ENCODE results near the gene PIP5K1C. TPM values are rescaled to one million over a fixed set of nuclear protein-coding genes. Genes with fewer than 3 reads are reported as not detected.

PIP5K1C gene
- total and polyA plus RNA-seq, 10 donors = 6.2 to 41.9 (median 33.9) TPM

DNA sequence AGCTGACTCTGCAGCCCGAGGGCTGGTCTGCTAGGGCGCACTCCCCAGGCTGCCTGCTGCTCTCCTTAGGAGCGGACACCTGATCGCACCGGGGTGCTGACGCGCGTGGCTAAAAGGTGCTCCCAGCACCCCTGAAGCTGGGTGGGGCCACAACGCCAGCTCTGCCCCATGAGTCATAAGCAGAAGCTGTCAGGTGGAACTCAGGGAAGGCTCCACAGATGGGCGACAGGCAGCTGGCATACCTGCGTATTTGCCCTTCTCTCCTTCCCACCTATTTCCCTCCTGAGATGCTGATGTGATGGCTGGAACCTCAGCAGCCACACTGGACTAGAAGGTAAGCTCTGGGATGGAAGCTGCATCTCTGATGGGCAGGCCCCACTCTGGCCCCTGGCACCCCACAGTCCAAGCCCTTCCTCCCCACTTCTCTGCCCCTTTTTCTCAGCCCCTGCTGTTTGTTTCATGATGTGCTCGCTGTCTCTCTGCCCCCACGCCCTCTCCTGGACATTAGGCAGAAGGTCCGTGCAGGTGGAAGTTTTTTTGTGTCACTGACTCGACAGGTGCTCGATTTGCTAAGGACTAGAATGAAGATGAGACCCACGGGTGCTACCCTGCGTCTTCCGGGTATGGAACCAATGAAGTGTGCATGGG, 43.4 kb downstream of the PIP5K1C start:
- peaks cover 0 to 41% (median 13%) of the 10 kb centered on the region in 6 donors for H3K4me1 ChIP-seq
- no peak for DNase-seq
- peaks cover 0 to 100% (median 70%) of the 10 kb centered on the region in 6 donors for H3K36me3 ChIP-seq
- H3K27ac ChIP-seq = peak overlapping the region in 1 of 8 donors; percentile 36
- peaks cover 0 to 4% (median 0%) of the 10 kb centered on the region in 8 donors for H3K9me3 ChIP-seq
- 90 to 96% (median 93%) methylated on average over 18 to 19 of the region's 19 CpGs for WGBS, 5 donors
- no peak for TF ChIP-seq POLR2AphosphoS5 (IDR thresholded peaks at IDR 0.05)
- TF ChIP-seq POLR2A (IDR thresholded peaks at IDR 0.05) = no peak
- TF ChIP-seq, protein P1, sequence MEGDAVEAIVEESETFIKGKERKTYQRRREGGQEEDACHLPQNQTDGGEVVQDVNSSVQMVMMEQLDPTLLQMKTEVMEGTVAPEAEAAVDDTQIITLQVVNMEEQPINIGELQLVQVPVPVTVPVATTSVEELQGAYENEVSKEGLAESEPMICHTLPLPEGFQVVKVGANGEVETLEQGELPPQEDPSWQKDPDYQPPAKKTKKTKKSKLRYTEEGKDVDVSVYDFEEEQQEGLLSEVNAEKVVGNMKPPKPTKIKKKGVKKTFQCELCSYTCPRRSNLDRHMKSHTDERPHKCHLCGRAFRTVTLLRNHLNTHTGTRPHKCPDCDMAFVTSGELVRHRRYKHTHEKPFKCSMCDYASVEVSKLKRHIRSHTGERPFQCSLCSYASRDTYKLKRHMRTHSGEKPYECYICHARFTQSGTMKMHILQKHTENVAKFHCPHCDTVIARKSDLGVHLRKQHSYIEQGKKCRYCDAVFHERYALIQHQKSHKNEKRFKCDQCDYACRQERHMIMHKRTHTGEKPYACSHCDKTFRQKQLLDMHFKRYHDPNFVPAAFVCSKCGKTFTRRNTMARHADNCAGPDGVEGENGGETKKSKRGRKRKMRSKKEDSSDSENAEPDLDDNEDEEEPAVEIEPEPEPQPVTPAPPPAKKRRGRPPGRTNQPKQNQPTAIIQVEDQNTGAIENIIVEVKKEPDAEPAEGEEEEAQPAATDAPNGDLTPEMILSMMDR (IDR thresholded peaks at IDR 0.05 in 8 of 11, conservative IDR thresholded peaks at IDR 0.05 in 3 of 11) = no peak
- H3K4me3 ChIP-seq = no peak overlapping the region
- no peaks in the 10 kb centered on the region for H3K27me3 ChIP-seq (replicated peaks in 1 of 7)
- intact Hi-C loops (cut with DNase I; ENCODE audit: low total_unique reads) = no loop called here

DNA sequence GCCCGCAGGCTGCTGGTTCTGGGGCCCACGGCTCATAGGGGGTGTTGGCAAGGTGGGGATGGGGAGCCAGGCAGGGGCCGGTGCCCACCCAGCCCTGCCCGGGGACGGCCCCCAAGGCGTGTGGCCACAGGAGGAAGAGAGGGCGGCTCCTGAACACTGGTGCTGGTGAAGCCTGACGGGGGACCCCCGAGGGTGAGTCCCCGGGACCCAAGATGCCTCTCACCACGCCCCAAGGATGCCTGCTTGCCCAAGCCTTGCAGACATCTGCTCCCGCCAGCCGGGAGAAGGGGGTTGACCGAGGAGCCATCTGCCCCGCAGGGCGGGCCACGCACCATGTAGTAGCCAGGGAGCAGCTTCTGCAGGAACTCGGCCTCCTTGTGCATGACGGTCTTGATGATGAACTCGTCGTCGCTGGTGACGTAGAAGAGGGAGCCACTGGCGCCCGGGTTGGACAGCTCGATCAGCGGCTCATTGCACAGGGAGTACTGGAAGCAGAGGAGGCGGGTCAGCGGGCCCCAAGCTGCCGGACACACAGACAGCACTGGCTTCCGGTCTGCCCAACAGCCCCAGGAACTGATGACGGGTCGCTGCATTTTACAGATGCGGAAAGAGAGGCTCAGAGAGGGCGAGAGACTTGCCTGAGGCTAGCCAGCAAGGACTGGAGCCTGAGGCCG, 44.1 kb downstream of the PIP5K1C start:
- Histone ChIP-seq H3K4me1 (peaks cover 0 to 38% (median 13%) of the 10 kb centered on the region in 6 donors), H3K9me3 (peaks cover 0 to 4% (median 0%) of the 10 kb centered on the region in 8 donors), H3K36me3 (peaks cover 0 to 100% (median 71%) of the 10 kb centered on the region in 6 donors), H3K4me3 (no peak overlapping the region), H3K27ac (peak overlapping the region in 1 of 8 donors; percentile 36), H3K27me3 (replicated peaks in 1 of 7) (no peaks in the 10 kb centered on the region)
- TF ChIP-seq POLR2AphosphoS5 (IDR thresholded peaks at IDR 0.05) (peak in 1 of 3 donors; percentile 0), POLR2A (IDR thresholded peaks at IDR 0.05) (no peak)
- intact Hi-C loops (cut with DNase I; ENCODE audit: low total_unique reads) = no loop called here
- DNase-seq = no peak
- 83 to 93% (median 89%) methylated on average over 19 to 36 of the region's 36 CpGs for WGBS, 5 donors

DNA sequence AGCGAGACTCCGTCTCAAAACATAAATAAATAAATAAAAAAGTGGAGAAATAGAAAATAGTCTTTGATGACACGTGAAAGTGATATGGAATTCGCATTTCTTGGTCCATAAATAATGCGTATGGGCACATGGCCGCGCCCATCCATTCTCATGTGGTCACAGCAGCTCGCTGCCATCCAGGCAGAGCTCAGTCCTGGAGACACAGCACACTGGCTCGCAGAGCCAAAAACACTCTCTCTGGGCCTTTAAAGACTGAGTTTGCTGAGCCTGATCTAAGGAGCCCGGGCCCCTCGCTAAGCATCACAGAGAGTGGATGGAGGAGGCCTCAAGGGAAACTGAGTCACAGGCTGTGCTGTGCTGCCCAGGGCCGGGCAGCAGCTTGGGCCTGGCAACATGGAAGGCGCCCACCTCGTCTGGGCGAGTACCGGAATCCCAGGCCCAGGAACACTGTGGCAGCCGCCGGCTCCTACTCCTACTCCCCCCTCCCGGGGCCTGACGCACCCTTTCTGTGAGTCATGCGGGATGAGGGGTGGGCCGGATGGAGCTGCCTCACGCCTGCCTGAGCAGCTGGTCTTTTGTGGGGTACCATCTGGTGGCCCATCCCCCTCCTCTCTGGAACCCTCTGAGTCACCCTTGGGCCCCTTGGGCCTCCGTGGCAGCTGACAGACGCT, 44.7 kb downstream of the PIP5K1C start:
- WGBS, 5 donors = 83 to 95% (median 87%) methylated on average over 12 to 25 of the region's 25 CpGs

DNA sequence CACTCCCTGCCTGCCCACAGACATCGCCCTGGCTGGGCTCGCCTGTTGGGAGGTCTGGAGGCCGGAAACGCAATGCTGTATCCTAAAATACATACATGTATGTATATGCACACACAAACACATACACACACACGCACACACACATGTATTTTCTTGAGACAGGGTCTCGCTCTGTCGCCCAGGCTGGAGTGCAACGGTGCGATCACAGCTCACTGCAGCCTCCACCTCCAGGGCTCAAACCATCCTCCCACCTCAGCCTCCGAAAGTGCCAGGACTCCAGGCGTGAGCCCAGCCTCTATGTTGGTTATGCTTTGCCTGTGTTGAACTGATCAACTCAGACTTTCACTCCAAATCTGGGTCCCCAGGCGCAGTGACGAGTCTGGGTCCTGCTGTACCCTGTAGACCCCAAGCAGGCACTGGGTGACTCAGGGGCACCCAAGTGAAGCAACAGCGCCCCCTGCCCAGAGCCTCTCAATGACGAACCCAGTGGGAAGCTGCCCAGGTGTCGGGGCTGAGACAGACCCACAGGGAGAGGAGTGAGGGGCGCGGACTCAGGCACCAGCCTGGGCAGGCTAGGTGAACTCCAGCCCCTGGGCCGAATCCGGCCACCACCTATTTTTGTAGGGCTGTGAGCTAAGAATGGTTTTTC, 46.3 kb downstream of the PIP5K1C start:
- Histone ChIP-seq H3K27ac (no peak overlapping the region), H3K27me3 (replicated peaks in 1 of 7) (no peaks in the 10 kb centered on the region), H3K36me3 (peaks cover 0 to 94% (median 68%) of the 10 kb centered on the region in 6 donors), H3K9me3 (peaks cover 0 to 4% (median 0%) of the 10 kb centered on the region in 8 donors), H3K4me1 (peaks cover 0 to 19% (median 7%) of the 10 kb centered on the region in 6 donors), H3K4me3 (no peak overlapping the region)
- no peak for TF ChIP-seq POLR2AphosphoS5 (IDR thresholded peaks at IDR 0.05)
- TF ChIP-seq, protein P1 (IDR thresholded peaks at IDR 0.05 in 8 of 11, conservative IDR thresholded peaks at IDR 0.05 in 3 of 11) = peak in 1 of 11 experiments; percentile 11
- WGBS, 5 donors = 90 to 97% (median 95%) methylated on average over 19 to 20 of the region's 20 CpGs
- DNase-seq = no peak
- intact Hi-C loops (cut with DNase I; ENCODE audit: low total_unique reads) = no loop called here

More for the DNA sequence above, 44.7 kb downstream of the PIP5K1C start:
- H3K9me3 ChIP-seq = peaks cover 0 to 4% (median 0%) of the 10 kb centered on the region in 8 donors
- no peaks in the 10 kb centered on the region for H3K27me3 ChIP-seq (replicated peaks in 1 of 7)
- H3K4me3 ChIP-seq = no peak overlapping the region
- H3K36me3 ChIP-seq = peaks cover 0 to 100% (median 73%) of the 10 kb centered on the region in 6 donors
- peak in 2 of 3 donors; percentile 13 to 47 for TF ChIP-seq POLR2AphosphoS5 (IDR thresholded peaks at IDR 0.05)
- TF ChIP-seq, protein P1 (IDR thresholded peaks at IDR 0.05 in 8 of 11, conservative IDR thresholded peaks at IDR 0.05 in 3 of 11) = no peak
- intact Hi-C loops (cut with DNase I; ENCODE audit: low total_unique reads) = no loop called here
- peak overlapping the region in 1 of 8 donors; percentile 36 for H3K27ac ChIP-seq
- DNase-seq = no peak
- peaks cover 0 to 31% (median 11%) of the 10 kb centered on the region in 6 donors for H3K4me1 ChIP-seq
